ENCODE data around the gene MRAS. TPM values are rescaled to one million over a fixed set of nuclear protein-coding genes. Genes with fewer than 3 reads are reported as not detected.

Gene MRAS
- total and polyA plus RNA-seq, 2 of the 13 experiments (the other 11 are each of a cell fraction or from before 2014, with no cell fraction given) = 8.8 to 36.2 TPM

- FAIRE-seq (no peak), DNase-seq (ENCODE audit: low spot score) (no peak), ATAC-seq (no peak)
- H3K4me1 ChIP-seq (ENCODE audit: insufficient read depth, low read length) = peaks cover 32% of the 10 kb centered on the region
- no peak overlapping the region for H3K27ac ChIP-seq (ENCODE audit: extremely low read length, insufficient read depth, low read length)
- no peak overlapping the region for H3K4me2 ChIP-seq (ENCODE audit: low read depth, low read length)
- intact Hi-C loops (cut with micrococcal nuclease; ENCODE audit: unreplicated experiment) = no loop called here
- CTCF ChIA-PET (ENCODE audit: low intra/inter-chr PET ratio, low total read pairs) = no interaction called here
- in situ Hi-C loops (cut with HindIII; ENCODE audit: extremely low pct_ligation_motif_present, low pct_unique_long_range_greater_than_20kb) = no loop called here
- no peaks in the 10 kb centered on the region for H3K9me3 ChIP-seq (ENCODE audit: low read length)
- H3K4me3 ChIP-seq (replicated peaks in 1 of 3; ENCODE audit: insufficient read depth in 1 of 3, low read depth in 2 of 3, low read length in 3 of 3) = no peak overlapping the region
- POLR2A ChIA-PET = no interaction called here
- 97% methylated on average over 3 of the region's 3 CpGs for WGBS (ENCODE audit: low lambda C conversion rate)
- H3K9ac ChIP-seq (ENCODE audit: insufficient read depth, low read depth, low read length) = no peak overlapping the region
- no peak overlapping the region for H2AFZ ChIP-seq (ENCODE audit: low read length)
- no TSS peak for BruUV-seq (replicated peaks)
- no peaks in the 10 kb centered on the region for H3K27me3 ChIP-seq (ENCODE audit: control insufficient read depth in 1 of 2, insufficient read depth in 2 of 2, low read length in 2 of 2)
- no peaks in the 10 kb centered on the region for H3K79me2 ChIP-seq (ENCODE audit: insufficient read depth, low read length)
- H3K36me3 ChIP-seq (replicated peaks in 1 of 2; ENCODE audit: control insufficient read depth in 1 of 2, insufficient read depth in 2 of 2, low read length in 2 of 2) = 0 out of 5 replicates have a peak, but pooled peaks cover 0 to 3% of the 10 kb centered on the region in 2 experiments
- H4K20me1 ChIP-seq (ENCODE audit: insufficient read depth, low read length) = no peaks in the 10 kb centered on the region
- TF ChIP-seq KMT2A (CRISPR knock-in tag; IDR thresholded peaks at IDR 0.05) (no peak), ZNF670 (CRISPR knock-in tag; IDR thresholded peaks at IDR 0.05; ENCODE audit: borderline replicate concordance) (no peak), PREB (CRISPR knock-in tag; IDR thresholded peaks at IDR 0.05) (no peak), ZBTB39 (CRISPR knock-in tag; IDR thresholded peaks at IDR 0.05) (no peak), ZSCAN20 (CRISPR knock-in tag; IDR thresholded peaks at IDR 0.05; ENCODE audit: borderline replicate concordance) (no peak), EHMT2 (IDR thresholded peaks at IDR 0.05; ENCODE audit: borderline replicate concordance, low read depth, low read length) (no peak), KLF13 (CRISPR knock-in tag; IDR thresholded peaks at IDR 0.05) (no peak), DDIT3 (CRISPR knock-in tag; IDR thresholded peaks at IDR 0.05) (no peak), ZNF337 (CRISPR knock-in tag; IDR thresholded peaks at IDR 0.05; ENCODE audit: borderline replicate concordance, low read depth) (no peak), NAIF1 (CRISPR knock-in tag; IDR thresholded peaks at IDR 0.05; ENCODE audit: borderline replicate concordance) (no peak), TRIM22 (IDR thresholded peaks at IDR 0.05) (no peak)
Measured at GRCh38 chr3:138384531-138384930, 36.2 kb downstream of the MRAS start.
